CD4-positive, alpha-beta T cell treated with Interleukin-15 for 1 hour (primary cell): ENCODE measurements around the gene SAMM50.

ENCODE experiments used
- DNase-seq: peaks from one replicate; pipeline ENCODE4 v3.0.0-alpha.2; 2020

Gene SAMM50

DNA sequence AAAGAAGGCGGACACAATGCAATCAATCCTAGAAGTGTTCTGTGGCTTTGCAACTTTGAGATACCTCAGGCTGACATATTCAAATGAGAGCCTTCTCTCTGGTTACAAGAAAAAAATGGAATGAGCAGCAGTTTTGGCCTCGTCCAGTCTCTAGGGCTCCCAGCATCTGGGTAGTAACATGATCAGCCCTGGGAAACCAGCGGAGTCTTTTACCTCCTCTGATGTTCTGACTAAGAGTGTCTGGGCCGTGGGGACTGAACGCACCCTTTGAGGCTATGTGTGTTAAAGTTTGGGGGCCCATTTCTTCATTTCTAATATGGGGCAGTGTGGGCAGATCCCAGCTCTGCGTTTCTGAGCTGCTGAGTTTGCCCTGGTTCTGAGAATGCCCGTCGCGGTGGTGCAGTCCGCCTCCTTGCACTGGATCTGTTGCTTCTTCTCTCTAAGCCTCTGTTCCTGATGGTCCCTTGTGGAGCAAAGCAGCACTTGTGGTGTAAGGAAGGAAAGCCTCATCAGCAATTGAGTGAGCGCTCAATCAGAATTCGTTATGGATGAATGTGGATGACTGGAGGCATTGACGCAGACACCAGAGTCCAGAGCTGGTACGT is 77.0 kb downstream of the SAMM50 start:
- no peak for DNase-seq

DNA sequence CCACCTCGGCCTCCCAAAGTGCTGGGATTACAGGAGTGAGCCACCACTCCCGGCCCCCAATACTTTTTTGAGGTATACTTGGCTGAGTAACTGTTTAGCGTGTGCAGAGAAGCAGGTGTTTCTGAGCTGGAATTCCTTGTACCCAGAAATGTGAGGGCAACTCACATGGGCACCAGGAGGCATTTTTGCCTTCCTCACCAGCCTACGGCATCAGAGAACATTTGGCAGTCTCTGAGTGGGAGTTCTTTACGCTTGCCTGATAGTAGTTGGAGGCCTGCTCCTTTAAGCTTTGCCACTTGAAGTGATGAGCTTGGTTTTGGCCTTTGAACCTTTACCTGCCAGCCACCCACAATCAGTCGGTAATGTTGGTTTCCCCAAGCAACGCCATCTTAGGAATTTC is 78.0 kb downstream of the SAMM50 start:
- no peak for DNase-seq

- no peak for DNase-seq
These were observed 78.5 kb downstream of the SAMM50 start for GRCh38 chr22:44033694-44034093.

GRCh38 chr22:44037519-44038375 is 82.5 kb downstream of the SAMM50 start:
- no peak for DNase-seq

DNA sequence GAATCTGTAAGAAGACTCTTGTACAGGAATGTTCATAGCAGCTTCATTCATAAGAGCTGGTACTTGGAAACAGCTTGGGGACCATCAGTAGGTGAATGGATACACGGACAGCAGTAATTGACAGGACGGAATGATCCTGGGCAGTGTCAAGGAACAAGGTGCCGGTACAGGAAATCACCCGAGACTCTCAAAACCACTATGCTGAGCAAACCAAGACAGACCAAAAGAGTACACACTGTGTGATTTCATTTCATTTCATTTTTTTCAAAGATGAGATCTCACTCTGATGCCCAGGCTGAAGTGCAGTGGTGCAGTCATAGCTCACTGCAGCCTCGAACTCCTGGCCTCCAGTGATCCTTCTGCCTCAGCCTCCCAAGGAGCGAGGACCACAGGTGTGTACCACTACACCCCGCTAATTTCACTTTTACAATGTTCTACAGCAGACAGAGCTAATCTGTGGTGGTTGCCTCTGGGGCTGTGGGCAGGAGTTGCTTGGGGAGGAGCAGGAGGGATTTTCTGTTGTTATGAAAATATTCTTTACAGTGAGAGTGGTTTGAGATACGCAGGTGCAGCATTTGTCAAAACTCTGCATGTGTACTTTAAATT is 84.4 kb downstream of the SAMM50 start:
- DNase-seq = no peak

DNA sequence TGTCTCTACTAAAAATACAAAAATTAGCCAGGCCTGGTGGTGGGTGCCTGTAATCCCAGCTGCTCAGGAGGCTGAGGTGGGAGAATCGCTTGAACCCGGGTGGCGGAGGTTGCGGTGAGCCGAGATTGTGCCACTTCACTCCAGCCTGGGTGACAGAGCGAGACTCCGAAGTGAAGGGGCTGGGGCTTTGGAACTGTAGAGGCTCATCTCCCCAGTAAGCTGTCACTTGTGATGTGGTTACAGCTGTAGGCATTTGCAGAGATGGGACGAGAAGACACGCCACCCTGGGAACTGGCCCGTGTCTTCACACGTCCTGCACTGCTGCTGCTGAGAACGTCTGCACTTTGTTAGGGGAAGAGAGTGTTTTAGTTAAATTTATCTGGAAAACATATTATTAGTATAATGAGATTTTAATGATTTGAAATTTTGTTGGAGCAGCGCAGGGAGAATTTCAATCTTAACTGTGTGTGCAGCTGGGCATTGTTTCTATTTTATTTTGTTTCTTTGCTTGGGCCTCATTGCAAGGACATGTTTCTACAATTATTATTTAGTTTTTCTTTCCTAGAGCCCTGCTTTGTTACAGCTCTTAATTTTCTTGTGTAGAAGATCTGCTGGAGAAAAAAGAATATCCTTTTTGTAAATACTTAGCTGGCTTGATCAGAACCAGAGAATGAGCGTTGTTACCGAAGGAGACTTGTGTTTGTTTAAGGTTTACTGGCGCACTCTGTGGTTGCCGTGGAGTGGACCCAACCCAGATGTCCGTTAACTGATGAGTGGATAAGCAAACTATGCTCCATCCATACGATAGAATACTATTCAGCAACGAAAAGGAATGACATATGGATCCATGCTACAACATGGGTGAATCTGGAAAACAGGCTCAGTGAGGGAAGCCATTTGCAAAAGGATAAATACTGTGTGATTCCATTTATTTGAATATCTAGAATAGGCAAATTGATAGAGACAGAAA is 87.3 kb downstream of the SAMM50 start:
- DNase-seq = no peak

GRCh38 chr22:44045145-44045544 is 89.9 kb downstream of the SAMM50 start:
- DNase-seq = no peak
